NCI-H526 (cell line): ENCODE data around the gene PRSS50.
A peak's percentile ranks its signal among the peaks of the same experiment; 100 is the strongest.

Experiments used
- DNase-seq, 2 experiments: peaks; one replicate each; lab custom pipeline; 2025; lab: John Stamatoyannopoulos, UW

PRSS50 gene

DNA sequence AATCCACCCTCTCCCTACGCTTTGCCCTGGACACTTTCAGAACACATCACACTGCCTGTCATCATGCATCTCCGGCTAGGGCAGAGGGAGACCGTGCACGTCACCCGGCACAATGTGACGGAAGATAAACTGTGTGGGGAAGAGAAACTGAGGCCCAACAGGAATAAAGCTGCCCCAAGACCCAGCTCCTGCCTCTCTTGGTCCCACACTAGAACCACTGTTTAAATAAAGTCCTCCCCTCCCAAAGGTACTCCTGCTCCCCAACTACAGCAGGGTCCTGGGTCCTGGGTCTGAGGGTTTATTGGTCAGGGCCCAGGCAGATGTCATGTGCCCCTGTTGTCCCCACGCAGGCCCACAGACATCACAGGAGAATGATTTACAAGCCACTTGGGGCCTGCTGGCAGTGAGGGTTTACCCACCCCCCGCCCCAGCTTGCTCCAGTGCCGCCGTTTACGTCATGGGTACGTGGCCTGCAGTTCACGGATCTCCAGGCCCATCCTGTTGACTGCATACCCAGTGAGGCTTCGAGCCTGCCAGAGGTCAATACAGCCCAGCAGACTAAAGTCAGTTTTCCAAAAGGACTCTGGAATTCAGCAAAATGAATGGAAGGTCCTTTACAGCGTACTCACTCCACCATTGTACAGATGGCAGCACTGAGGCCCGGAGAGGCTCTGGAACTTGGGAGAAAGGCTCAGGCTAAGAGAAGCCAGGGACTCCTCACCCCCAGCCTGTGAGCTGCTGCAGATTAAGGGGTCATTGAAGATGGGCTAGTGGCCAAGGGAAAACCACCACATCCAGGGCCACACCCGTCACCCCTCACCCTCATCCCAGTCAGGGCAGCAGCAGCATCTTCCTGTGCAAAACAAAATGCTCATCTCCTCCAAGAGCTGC lies 47.4 kb downstream of the PRSS50 start:
- no peak for DNase-seq

DNA sequence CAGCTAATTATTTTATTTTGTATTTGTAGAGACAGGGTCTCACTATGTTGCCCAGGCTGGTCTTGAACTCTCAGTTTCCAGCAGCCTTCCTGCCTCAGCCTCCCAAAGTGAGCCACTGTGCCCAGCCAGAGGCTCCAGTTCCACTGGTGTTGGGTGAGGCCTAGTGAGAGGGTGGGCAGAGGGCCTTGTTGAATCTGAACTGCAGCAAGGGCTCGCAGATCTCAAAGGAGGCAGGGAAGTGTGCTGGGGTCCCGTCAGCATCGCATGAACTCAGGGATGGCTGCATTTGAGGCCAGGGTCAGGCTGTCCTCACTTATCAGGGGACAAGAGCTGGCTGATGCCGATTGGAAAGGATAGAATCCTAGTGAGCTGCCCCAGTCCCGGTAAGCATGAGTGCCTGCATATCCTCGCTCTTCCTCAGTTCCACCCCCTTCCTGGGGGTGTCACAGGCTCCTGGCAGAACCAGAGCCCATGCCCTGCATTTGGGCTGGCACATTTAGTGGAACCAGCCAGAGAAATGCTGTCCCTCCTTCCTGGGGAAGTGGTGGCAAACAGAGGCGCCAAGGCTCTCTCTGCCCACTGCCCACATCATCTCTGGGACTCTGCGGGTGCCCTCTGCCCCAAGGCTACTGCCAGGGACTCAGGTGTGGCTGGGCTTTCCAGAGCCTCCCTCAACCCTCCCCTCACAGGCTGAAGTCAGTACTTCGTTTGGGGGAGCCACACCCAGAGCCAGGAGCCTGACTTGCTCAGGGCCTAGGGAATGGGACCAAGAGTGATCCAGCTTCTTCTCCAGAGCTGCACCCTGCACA lies 48.3 kb downstream of the PRSS50 start:
- no peak for DNase-seq

DNA sequence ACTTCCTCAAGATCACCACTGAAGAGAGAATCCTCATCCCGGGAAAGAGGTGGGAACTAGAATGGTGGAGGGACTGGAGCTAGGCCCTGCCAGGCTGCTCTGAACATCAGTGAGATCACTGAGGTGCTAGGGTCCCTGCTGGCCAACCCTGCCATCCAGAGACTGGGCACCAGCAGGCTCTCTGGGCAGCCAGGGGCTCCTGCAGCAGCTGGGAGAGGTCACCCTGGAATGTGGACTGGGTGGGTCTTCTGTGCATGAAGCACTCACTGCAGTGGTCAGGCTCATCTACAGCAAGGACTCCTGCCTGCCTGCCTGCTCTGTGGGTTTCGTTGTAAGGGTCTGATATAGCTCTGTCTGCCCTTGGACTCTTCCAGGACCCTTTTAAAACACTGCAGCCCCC lies 49.1 kb downstream of the PRSS50 start:
- DNase-seq: no peak

DNA sequence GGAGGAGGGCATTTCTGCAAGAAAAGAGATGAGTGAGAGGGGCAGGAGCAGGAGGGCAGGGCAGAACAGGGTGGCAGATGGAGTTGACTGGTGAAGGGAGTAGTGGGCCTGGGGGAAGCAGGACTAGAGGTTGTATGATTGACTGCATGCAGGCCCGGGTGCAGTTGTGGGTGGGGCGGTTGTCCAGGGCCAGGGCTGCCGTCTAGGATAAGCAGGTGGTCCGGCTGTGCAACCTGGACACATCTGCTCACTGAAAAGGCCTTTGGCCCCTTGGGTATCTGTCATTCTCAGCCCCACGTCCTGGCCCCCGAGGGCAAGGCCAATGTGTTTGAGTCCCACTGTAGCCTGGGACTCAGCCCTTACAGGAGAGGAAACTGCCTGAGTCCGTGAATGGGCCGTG lies 49.6 kb downstream of the PRSS50 start:
- DNase-seq: no peak

DNA sequence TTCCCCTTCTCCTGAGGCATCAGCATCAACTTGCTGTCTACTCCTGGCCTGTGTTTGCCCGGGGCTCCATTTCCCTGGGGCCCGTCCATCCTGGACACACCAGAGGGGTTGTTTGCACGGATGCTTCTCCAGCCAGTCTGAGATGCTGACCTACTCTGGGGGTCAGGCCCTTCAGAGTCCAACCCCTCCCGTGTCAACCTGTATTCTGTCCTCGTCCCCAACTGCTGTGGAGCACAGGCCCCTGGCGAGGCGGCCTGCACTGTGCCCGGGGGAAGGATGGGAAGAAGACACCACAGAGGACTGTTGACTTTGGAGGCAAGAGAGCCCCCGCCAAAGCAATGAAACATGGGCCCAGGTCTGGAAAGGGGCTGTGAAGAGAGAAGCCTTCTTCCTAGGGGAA lies 50.0 kb downstream of the PRSS50 start:
- DNase-seq: no peak

DNA sequence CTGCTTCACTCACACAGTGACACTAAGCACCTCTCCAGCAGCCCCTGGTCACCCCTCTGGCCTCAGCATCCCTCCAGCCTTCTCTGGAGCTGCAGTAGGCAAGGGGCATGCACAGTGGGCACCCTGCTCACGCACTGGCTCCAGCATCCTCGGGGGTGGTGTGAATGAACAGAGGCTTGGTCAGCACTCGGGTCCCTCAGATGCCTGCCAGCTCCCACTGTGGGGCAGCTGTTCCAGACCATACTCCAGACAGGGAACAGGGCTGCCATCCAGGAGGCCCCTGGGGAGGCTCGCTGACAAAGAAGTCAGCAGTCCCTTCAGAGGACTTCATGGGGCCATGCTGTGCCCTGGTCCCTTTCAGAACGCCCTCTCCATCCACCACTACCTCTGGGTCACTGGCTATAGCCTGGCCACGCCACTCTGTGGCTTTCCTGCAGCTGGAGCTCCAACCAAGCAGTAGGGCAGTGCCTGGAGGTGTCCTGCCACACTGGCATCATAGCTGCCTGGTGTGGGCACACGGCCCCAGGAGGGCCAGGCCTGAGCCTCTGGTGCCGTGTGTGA lies 50.5 kb downstream of the PRSS50 start:
- DNase-seq: no peak

DNA sequence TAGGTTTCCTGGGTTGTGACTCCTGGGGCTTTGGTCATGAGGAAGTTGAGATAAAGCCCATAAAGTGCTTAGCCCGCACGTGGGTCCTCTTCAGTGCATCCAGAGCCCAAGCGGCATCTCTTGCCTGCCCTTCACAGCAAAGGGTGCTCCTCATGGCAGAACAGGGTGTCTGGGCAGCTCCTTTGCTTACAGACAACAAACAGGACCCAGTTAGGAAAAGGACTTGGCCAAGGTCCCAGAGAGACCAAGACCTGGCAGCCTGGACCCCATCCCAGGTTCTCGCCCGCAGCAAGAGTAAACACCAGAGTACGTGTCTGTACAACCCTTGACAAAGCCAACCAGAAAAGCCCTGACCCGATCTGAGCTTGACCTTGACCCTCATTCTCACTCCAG lies 51.2 kb downstream of the PRSS50 start:
- no peak for DNase-seq

DNA sequence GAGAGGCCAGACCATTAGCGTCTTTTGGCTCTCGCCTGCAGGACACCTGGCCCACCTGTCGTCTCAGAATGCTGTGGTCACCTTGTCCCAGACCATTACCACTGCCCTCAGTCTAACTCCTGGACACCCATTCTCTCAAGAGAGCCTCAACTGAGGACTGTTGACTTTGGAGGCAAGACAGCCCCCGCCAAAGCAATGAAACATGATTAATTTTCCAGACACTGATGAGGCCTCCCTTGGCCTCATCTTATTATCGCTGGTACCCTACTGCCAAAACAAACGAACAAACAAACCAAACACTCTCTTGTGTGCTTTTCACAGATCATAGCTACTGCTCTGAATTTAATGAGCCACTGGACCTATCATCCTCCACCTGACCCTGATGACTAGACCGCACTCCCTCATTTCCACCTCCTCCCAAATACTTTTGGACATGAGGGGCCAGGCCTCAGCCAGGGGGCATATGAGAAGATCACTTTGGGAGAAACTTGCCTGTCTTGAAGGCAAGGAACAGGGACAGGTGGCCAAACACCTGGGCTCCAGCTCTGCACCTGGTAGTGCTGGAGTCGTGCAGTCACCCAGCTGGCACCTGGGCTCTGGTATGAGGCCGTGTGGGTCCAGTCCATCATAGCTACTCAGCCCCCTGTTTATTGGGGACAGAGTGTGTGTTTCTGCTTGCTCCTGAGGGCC lies 51.8 kb downstream of the PRSS50 start:
- DNase-seq: no peak

DNA sequence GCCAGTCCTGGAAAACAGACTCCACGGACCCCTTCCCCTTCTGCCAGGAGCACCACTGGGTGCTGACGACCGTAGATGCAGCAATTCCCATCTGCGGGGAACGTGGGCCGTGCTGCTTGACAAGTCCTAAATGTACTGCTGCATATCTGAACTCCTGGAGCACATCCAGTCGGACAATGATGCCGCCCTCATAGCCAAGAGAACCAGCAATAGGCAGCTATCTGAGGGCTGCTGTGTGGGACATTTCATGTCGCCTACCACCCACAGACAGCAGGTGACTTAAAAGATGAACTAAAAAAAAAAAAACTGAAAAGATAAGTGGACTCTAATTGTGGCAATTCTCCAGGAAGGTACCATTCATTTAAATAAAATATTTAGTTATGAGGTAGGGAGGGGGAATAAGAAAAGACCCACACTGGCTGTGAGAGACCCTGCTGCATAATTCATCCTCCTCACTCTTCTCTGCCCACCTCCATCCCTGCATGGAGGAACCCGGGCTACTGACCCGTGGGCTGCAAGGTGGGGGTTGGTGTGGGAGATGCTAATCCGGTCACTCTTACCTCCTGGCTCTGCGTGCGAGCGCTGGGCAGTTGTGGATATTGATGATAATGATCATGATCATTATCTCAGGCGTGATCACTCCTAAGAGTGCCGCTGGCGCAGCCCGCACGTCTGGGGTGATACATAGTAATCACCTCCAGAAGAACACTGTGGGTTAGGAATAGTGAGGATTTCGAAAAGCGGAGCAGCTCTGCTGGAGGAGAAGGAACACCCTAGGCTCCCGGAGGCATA lies 52.5 kb downstream of the PRSS50 start:
- DNase-seq: no peak

DNA sequence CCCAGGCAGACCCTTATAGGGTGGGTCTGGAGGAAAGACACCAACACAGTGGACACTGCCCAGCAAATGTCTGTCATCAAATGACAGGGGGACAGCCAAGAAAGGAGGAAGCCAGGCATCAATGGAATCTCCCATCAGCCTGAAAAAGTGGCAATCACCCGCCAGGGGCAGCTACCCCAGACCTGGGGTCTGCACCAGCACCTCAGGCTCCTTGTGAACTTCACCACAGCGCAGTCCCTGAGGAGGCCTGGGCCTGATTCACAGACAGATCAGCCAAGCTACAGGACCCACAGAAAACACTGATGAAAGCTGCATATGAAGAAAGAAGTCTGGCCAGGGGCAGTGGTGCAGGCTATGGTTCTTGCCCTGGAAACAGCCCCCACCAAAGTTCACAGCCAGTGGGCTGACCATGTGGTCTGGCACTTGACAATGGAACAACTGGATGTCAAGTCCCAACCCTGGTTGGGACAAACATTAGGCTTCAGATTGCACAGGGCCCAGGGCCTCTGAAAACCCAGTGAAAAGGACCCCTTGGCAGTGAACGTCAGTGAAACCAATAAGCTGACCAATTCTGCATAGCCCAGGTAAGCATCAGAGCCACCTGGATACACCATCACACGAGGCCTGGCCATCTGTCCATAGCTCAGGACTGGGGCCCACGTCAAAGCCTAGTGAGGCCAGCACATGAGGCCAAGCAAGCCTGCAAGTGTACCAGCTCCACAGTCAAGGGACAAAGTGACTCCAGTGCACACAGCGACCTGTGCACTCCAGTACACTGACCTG lies 53.3 kb downstream of the PRSS50 start:
- DNase-seq: no peak

DNA sequence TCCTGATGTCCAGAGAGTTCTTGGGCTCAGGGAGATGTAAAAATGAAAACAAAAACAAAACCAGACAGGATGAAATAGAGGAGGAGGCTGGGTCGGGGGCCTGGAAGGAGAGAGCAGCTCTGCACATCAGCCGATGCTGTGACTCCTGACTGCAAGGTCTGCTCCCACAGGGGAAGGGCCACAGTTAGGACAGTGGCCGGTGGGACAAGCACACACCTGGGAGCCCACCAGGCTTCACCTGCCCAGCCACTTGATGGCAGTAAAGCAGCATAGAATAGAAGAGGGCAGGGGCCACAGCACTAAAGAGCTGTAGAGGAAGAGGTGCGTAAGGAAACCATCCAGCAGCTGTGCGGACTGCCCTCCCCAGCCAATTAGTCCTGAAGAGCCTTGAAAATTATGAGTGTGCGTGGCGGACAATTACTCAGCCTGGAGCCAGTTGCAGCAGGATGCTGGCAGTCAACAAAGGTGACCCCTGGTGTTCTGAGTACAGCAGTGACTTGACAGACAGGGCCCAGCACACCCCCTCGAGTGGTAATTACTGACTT lies 54.0 kb downstream of the PRSS50 start:
- DNase-seq: peak in 1 of 2 experiments; percentile 14

DNA sequence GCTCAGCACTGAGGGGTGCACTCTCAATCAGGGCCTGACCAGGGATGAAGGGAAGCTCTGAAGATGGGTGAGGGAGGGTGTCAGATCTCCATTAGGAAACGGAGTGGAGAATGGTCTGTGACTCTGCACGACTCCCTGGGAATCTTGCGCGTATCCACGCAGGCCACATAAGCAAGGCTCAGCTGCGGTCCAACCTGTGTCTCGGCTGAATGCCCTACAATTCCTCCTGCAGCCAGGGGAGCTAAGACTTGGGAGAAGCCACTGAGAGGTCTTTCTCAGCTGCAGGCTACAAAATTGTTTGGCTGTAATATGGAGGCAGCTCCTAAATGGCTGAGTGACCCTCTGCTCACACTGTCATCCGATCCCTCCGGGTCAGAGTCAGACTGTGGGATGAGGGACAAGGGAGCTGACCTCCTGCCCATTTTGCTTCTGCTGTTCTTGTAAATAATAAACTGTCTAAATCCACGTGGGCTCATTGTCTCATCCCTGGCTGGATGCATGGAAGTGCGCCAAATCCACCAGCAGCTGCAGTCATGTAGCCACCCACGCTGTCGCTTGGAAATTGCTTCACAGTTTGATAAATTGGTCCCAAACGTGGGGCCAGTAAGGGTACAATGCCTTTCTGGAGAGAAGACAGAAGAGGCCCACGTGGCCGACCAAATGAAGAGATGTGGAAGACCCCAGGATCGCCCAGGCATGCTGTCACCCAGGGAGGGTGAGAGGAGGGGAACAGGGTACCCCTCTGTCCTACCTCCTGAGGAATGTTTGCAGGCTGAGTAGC lies 54.7 kb downstream of the PRSS50 start:
- no peak for DNase-seq
